ENCODE results near the gene NDUFB3. TPM values are rescaled to one million over a fixed set of nuclear protein-coding genes. Genes with fewer than 3 reads are reported as not detected.
A peak's percentile ranks its signal among the peaks of the same experiment; 100 is the strongest.
"Not testable (repeated sequence)": the region's sequence is repeated elsewhere in the genome, so short reads cannot be mapped to it uniquely, and the experiment has no call there.

NDUFB3 gene
- total RNA-seq, 1 experiment from 2014 or later = 140 TPM

DNA sequence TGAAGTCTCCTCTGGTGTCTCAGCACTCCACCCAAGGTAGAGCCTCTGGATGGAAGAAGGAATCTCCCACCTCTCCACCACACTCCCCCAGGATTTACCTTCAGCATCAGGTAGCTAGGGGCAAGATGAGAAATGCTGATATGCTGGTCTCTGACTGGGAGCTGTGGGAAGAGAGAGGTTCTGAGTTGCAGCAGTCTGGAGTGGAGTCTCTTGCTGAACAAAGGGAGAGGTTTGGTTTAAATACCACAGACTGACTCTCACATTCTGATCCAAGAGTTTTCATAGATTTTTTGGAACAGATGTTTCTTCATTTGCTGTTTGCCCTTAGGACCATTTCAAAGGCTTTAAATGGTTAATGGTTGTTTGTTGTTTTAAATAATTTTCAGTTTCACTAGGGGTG is 43.0 kb downstream of the NDUFB3 start:
- CTCF ChIA-PET = interaction anchor here (0.7 to 1.2 kb wide), 5 partner anchors 38 to 208 kb away, joined by 3 to 4 read pairs (median 3); partner anchors contain the start of gene CASP10
- TSS peak; percentile 60 for BruUV-seq (replicated peaks)
- Mint-ChIP-seq H3K27ac (ENCODE audit: unreplicated experiment) (peak overlapping the region; percentile 99), H3K36me3 (ENCODE audit: insufficient read depth, unreplicated experiment) (peaks cover 68% of the 10 kb centered on the region), H3K27me3 (ENCODE audit: unreplicated experiment) (no peaks in the 10 kb centered on the region), H3K4me3 (ENCODE audit: low read depth, unreplicated experiment) (peak overlapping the region; percentile 71), H3K9me3 (ENCODE audit: low read depth, unreplicated experiment) (no peaks in the 10 kb centered on the region), H3K4me1 (ENCODE audit: low read depth, unreplicated experiment) (peaks cover 20% of the 10 kb centered on the region)
- DNase-seq = no peak
- TF ChIP-seq, protein P1, sequence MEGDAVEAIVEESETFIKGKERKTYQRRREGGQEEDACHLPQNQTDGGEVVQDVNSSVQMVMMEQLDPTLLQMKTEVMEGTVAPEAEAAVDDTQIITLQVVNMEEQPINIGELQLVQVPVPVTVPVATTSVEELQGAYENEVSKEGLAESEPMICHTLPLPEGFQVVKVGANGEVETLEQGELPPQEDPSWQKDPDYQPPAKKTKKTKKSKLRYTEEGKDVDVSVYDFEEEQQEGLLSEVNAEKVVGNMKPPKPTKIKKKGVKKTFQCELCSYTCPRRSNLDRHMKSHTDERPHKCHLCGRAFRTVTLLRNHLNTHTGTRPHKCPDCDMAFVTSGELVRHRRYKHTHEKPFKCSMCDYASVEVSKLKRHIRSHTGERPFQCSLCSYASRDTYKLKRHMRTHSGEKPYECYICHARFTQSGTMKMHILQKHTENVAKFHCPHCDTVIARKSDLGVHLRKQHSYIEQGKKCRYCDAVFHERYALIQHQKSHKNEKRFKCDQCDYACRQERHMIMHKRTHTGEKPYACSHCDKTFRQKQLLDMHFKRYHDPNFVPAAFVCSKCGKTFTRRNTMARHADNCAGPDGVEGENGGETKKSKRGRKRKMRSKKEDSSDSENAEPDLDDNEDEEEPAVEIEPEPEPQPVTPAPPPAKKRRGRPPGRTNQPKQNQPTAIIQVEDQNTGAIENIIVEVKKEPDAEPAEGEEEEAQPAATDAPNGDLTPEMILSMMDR (IDR thresholded peaks at IDR 0.05; ENCODE audit: unreplicated experiment) = no peak
- intact Hi-C loops (cut with micrococcal nuclease; ENCODE audit: unreplicated experiment) = no loop called here

GRCh38 chr2:201116115-201116958 is 44.5 kb downstream of the NDUFB3 start, which contains the start of gene CFLAR:
Gene CFLAR, plus strand, starts transcription at chr2:201116164. Its CDS starts 13,702 bp downstream, at chr2:201129866.
- intact Hi-C loops (cut with micrococcal nuclease; ENCODE audit: unreplicated experiment) = no loop called here
- H3K4me1 Mint-ChIP-seq (ENCODE audit: low read depth, unreplicated experiment) = peaks cover 29% of the 10 kb centered on the region
- CTCF ChIA-PET = interaction anchor here (0.7 to 3.5 kb wide), 2 partner anchors 42 to 211 kb away, joined by 3 to 20 read pairs; no protein-coding TSS in a partner anchor
- no peaks in the 10 kb centered on the region for H3K9me3 Mint-ChIP-seq (ENCODE audit: low read depth, unreplicated experiment)
- BruUV-seq (replicated peaks) = no TSS peak
- H3K27me3 Mint-ChIP-seq (ENCODE audit: unreplicated experiment) = no peaks in the 10 kb centered on the region
- H3K36me3 Mint-ChIP-seq (ENCODE audit: insufficient read depth, unreplicated experiment) = peaks cover 83% of the 10 kb centered on the region
- TF ChIP-seq, protein P1 (IDR thresholded peaks at IDR 0.05; ENCODE audit: unreplicated experiment) = no peak
- peak within 1 kb of the TSS; percentile 99 for H3K27ac Mint-ChIP-seq (ENCODE audit: unreplicated experiment)
- peak within 1 kb of the TSS; percentile 71 for H3K4me3 Mint-ChIP-seq (ENCODE audit: low read depth, unreplicated experiment)
- peak; percentile 82 for DNase-seq

GRCh38 chr2:201116959-201117734 is 45.3 kb downstream of the NDUFB3 start:
- BruUV-seq (replicated peaks) = no TSS peak
- peaks cover 31% of the 10 kb centered on the region for H3K4me1 Mint-ChIP-seq (ENCODE audit: low read depth, unreplicated experiment)

DNA sequence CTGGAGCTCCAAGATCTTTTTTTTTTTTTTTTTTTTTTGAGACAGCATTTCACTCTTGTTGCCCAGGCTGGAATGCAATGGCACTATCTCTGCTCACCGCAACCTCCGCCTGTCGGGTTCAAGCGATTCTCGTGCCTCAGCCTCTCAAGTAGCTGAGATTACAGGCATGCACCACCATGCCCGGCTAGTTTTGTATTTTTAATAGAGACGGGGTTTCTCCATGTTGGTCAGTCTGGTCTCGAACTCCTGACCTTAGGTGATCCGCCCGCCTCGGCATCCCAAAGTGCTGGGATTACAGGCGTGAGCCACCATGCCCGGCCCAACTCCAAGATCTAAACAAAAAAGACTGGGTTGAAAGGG is 45.9 kb downstream of the NDUFB3 start:
- intact Hi-C loops (cut with micrococcal nuclease; ENCODE audit: unreplicated experiment); DNase-seq: not testable (repeated sequence)

More at GRCh38 chr2:201116959-201117734, 45.3 kb downstream of the NDUFB3 start:
- Mint-ChIP-seq H3K9me3 (ENCODE audit: low read depth, unreplicated experiment) (no peaks in the 10 kb centered on the region), H3K36me3 (ENCODE audit: insufficient read depth, unreplicated experiment) (peaks cover 87% of the 10 kb centered on the region), H3K27ac (ENCODE audit: unreplicated experiment) (peak overlapping the region; percentile 99), H3K27me3 (ENCODE audit: unreplicated experiment) (no peaks in the 10 kb centered on the region), H3K4me3 (ENCODE audit: low read depth, unreplicated experiment) (peak overlapping the region; percentile 71)
- DNase-seq = peak; percentile 71
- CTCF ChIA-PET = interaction anchor here (0.7 to 3.5 kb wide), 5 partner anchors 27 to 151 kb away, joined by 3 to 20 read pairs (median 4); no protein-coding TSS in a partner anchor
- intact Hi-C loops (cut with micrococcal nuclease; ENCODE audit: unreplicated experiment) = no loop called here
- TF ChIP-seq, protein P1 (IDR thresholded peaks at IDR 0.05; ENCODE audit: unreplicated experiment) = peak; percentile 39

More for the DNA sequence above, 45.9 kb downstream of the NDUFB3 start:
- H3K9me3 Mint-ChIP-seq (ENCODE audit: low read depth, unreplicated experiment); BruUV-seq (replicated peaks); H3K27me3 Mint-ChIP-seq (ENCODE audit: unreplicated experiment): not testable (repeated sequence)
- CTCF ChIA-PET = interaction anchor here (0.7 to 3.5 kb wide), 5 partner anchors 26 to 152 kb away, joined by 3 to 20 read pairs (median 4); no protein-coding TSS in a partner anchor
- Mint-ChIP-seq H3K27ac (ENCODE audit: unreplicated experiment) (peak overlapping the region; percentile 99), H3K36me3 (ENCODE audit: insufficient read depth, unreplicated experiment) (peaks cover 92% of the 10 kb centered on the region), H3K4me3 (ENCODE audit: low read depth, unreplicated experiment) (peak overlapping the region; percentile 71), H3K4me1 (ENCODE audit: low read depth, unreplicated experiment) (peaks cover 36% of the 10 kb centered on the region)
